GM12892 (cell line): ENCODE data around the gene HMGN3.

Experiments used
- POLR2A ChIP-seq: IDR thresholded peaks from 2 replicates; pipeline ENCODE4 v1.6.1; 2011; ENCODE audit warnings: low read depth, low read length, control low read depth
- POLR2AphosphoS5 ChIP-seq: IDR thresholded peaks from 2 replicates; pipeline ENCODE4 v1.6.1; 2011; ENCODE audit warnings: low read depth, low read length, control low read depth

- TF ChIP-seq POLR2A, result no peak
- TF ChIP-seq POLR2AphosphoS5, result no peak
Observed at GRCh38 chr6:79257381-79258205, 23.1 kb upstream of the HMGN3 start.
